Loucy (cell line): ENCODE data around the gene VCAN.

Experiments used
- CTCF ChIP-seq: fragments of 200-600 bp; sonication (generic); conservative IDR thresholded peaks from 2 replicates; pipeline ENCODE4 v1.5.1; 2014; ENCODE audit warnings: mild to moderate bottlenecking, antibody characterized with exemption, low read length
- EZH2phosphoT487 ChIP-seq: fragments of 200-600 bp; IDR thresholded peaks from 2 replicates; pipeline ENCODE4 v1.6.1; 2018; ENCODE audit warnings: antibody characterized with exemption, mild to moderate bottlenecking, moderate library complexity, borderline replicate concordance

- TF ChIP-seq CTCF = no peak
- TF ChIP-seq EZH2phosphoT487 = no peak
Measured at GRCh38 chr5:83589786-83590185, 118.2 kb downstream of the VCAN start.
